ENCODE measurements around the gene NUP85.

- no peak for TF ChIP-seq MAX (IDR thresholded peaks at IDR 0.05)
- TF ChIP-seq, protein P1, sequence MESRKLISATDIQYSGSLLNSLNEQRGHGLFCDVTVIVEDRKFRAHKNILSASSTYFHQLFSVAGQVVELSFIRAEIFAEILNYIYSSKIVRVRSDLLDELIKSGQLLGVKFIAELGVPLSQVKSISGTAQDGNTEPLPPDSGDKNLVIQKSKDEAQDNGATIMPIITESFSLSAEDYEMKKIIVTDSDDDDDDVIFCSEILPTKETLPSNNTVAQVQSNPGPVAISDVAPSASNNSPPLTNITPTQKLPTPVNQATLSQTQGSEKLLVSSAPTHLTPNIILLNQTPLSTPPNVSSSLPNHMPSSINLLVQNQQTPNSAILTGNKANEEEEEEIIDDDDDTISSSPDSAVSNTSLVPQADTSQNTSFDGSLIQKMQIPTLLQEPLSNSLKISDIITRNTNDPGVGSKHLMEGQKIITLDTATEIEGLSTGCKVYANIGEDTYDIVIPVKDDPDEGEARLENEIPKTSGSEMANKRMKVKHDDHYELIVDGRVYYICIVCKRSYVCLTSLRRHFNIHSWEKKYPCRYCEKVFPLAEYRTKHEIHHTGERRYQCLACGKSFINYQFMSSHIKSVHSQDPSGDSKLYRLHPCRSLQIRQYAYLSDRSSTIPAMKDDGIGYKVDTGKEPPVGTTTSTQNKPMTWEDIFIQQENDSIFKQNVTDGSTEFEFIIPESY (IDR thresholded peaks at IDR 0.05): no peak
Observed at GRCh38 chr17:75263055-75263454, 57.6 kb downstream of the NUP85 start.

Measured in liver (tissue), 1 donor.